NOMO-1 treated with DMSO at 0.1 percent for 48 hours (cell line): ENCODE results near the gene WDR64.
"Not testable (repeated sequence)": the region's sequence is repeated elsewhere in the genome, so short reads cannot be mapped to it uniquely, and the experiment has no call there.

Experiments used
- DNase-seq: peaks from one replicate; lab custom pipeline; 2025; ENCODE audit not compliant: unreplicated experiment; lab: John Stamatoyannopoulos, UW

Gene WDR64

GRCh38 chr1:241787691-241788090, 135.6 kb downstream of the WDR64 start:
- no peak for DNase-seq

- no peak for DNase-seq
Measured at GRCh38 chr1:241789061-241789460, 137.0 kb downstream of the WDR64 start.

- DNase-seq = no peak
Measured at GRCh38 chr1:241799416-241799815, 147.3 kb downstream of the WDR64 start.

GRCh38 chr1:241800640-241801039, 148.6 kb downstream of the WDR64 start:
- no peak for DNase-seq

GRCh38 chr1:241802863-241803262, 150.8 kb downstream of the WDR64 start:
- no peak for DNase-seq

- DNase-seq = not testable (repeated sequence)
Measured at GRCh38 chr1:241804706-241805105, 152.6 kb downstream of the WDR64 start.

GRCh38 chr1:241808265-241808664, 156.2 kb downstream of the WDR64 start:
- no peak for DNase-seq

GRCh38 chr1:241810769-241811405, 158.8 kb downstream of the WDR64 start:
- DNase-seq = peak; percentile 85

GRCh38 chr1:241813768-241814320, 161.8 kb downstream of the WDR64 start:
- DNase-seq = no peak

GRCh38 chr1:241816008-241816407, 163.9 kb downstream of the WDR64 start:
- DNase-seq = no peak

GRCh38 chr1:241817331-241817792, 165.3 kb downstream of the WDR64 start:
- peak; percentile 13 for DNase-seq

- DNase-seq = peak; percentile 92
Measured at GRCh38 chr1:241817956-241818612, 166.0 kb downstream of the WDR64 start.

- DNase-seq = no peak
Measured at GRCh38 chr1:241819340-241819866, 167.3 kb downstream of the WDR64 start.

GRCh38 chr1:241821363-241821762, 169.3 kb downstream of the WDR64 start:
- peak; percentile 84 for DNase-seq

GRCh38 chr1:241822846-241823245, 170.8 kb downstream of the WDR64 start:
- no peak for DNase-seq

- no peak for DNase-seq
Measured at GRCh38 chr1:241823925-241824324, 171.8 kb downstream of the WDR64 start.

- DNase-seq = no peak
Measured at GRCh38 chr1:241825581-241825980, 173.5 kb downstream of the WDR64 start.

- not testable (repeated sequence) for DNase-seq
Measured at GRCh38 chr1:241826613-241827012, 174.5 kb downstream of the WDR64 start.

GRCh38 chr1:241827264-241827663, 175.2 kb downstream of the WDR64 start:
- DNase-seq = no peak

- no peak for DNase-seq
Measured at GRCh38 chr1:241828463-241829021, 176.5 kb downstream of the WDR64 start.

GRCh38 chr1:241829468-241829867, 177.4 kb downstream of the WDR64 start:
- no peak for DNase-seq
